ENCODE data around the gene SERPIND1.

DNA sequence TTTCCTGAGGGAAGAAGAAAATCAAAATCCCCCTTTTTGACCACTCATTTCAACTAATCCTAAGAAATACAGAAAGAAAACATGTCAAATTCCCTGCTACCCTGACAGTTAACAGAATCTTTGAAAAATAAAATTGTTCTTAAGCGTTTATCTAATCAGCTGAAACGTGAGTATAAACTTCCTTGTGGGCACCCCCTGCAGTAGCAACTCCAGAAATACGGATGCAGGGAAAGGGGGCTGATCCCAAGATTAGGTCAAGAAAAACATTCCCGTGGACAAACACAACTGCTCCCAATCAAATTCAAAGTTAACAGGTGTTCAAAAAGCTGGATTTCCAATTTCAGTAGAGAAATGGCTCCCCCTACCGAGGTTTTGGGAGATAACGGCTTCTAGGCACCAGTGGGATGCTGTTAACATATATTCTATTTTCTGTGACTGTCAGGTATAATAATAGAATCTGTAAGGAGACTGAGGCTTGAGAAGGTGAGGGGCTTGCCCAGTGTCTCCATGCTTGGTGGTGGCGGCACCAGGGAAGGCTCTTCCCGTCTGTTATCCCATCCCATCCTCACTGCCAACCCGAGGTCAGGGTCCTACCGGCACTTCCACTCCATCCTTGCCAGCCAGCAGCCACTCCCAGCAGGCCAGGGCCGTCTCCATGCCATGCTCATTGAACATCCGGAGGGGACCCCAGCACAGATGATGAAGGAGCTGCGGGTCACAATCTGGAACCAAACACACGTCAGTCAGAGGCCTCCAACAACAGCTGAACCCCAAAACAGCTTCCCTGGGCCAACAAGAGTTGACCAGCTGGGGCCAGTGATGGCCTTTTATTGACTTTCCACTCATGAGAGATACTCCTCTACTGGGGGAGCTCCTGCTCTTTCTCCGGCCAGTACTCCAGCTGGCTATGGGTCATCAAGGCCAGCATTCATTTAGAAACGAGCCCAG, 32.0 kb upstream of the SERPIND1 start:
- TF ChIP-seq, protein P1, sequence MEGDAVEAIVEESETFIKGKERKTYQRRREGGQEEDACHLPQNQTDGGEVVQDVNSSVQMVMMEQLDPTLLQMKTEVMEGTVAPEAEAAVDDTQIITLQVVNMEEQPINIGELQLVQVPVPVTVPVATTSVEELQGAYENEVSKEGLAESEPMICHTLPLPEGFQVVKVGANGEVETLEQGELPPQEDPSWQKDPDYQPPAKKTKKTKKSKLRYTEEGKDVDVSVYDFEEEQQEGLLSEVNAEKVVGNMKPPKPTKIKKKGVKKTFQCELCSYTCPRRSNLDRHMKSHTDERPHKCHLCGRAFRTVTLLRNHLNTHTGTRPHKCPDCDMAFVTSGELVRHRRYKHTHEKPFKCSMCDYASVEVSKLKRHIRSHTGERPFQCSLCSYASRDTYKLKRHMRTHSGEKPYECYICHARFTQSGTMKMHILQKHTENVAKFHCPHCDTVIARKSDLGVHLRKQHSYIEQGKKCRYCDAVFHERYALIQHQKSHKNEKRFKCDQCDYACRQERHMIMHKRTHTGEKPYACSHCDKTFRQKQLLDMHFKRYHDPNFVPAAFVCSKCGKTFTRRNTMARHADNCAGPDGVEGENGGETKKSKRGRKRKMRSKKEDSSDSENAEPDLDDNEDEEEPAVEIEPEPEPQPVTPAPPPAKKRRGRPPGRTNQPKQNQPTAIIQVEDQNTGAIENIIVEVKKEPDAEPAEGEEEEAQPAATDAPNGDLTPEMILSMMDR (IDR thresholded peaks at IDR 0.05), result peak; percentile 79
- no peak for TF ChIP-seq EZH2 (IDR thresholded peaks at IDR 0.05; ENCODE audit: borderline replicate concordance, insufficient read depth, low read depth, low read length, poor library complexity, severe bottlenecking)
